SJCRH30 (cell line): ENCODE data around the gene CRYAB. TPM values are rescaled to one million over a fixed set of nuclear protein-coding genes. Genes with fewer than 3 reads are reported as not detected.

ENCODE experiments used
- DNase-seq, 2 experiments: peaks; one replicate each; pipeline ENCODE4 v3.0.0-alpha.2; 2015 to 2020
- H3K27ac ChIP-seq: fragments of 250-450 bp; sonication (Bioruptor Pico); 2 replicates; pipeline ENCODE4 v1.5.1; 2020; ENCODE audit warnings: mild to moderate bottlenecking, moderate library complexity
- H3K27me3 ChIP-seq: fragments of 250-450 bp; sonication (Bioruptor Pico); 2 replicates; pipeline ENCODE4 v1.5.1; 2020; ENCODE audit warnings: mild to moderate bottlenecking, moderate library complexity
- H3K36me3 ChIP-seq: fragments of 250-450 bp; sonication (Bioruptor Pico); 2 replicates; pipeline ENCODE4 v1.5.1; 2020; ENCODE audit warnings: mild to moderate bottlenecking, moderate library complexity
- H3K4me1 ChIP-seq: fragments of 250-450 bp; sonication (Bioruptor Pico); 2 replicates; pipeline ENCODE4 v1.5.1; 2020; ENCODE audit warnings: mild to moderate bottlenecking, moderate library complexity
- H3K4me3 ChIP-seq: fragments of 250-450 bp; sonication (Bioruptor Pico); 2 replicates; pipeline ENCODE4 v1.5.1; 2020; ENCODE audit warnings: mild to moderate bottlenecking, moderate library complexity
- H3K9me3 ChIP-seq: fragments of 250-450 bp; sonication (Bioruptor Pico); replicated peaks from 2 replicates; pipeline ENCODE4 v1.5.1; 2020; ENCODE audit warnings: mild to moderate bottlenecking, moderate library complexity
- total RNA-seq: library from RNA; depleted of rRNA; stranded (reverse); fragments of >200 nt; shearing (Covaris generic); gene quantifications from 2 replicates; pipeline ENCODE4 v1.2.3, GENCODE V29; 2014; rRNA removed

The CRYAB gene
- total RNA-seq, 1 experiment from 2014 or later, result 3.4 TPM

DNA sequence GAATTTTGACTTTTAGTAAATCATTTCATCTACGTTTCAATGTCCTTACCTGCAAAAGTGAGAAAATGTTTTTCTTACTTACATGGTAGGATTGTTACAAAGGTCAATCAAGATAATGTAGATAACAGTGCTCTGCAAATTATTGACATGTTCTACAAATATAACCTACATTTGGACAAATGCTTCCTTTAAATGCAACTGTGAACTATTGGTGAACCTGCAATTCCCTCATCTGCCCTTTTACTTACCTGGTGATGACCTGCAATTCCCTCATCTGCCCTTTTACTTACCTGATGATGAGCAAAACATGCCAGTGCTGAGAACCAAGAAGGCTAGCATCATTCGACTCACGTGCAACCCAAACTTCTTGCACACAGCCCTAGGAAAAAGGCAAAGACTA lies 51.3 kb downstream of the CRYAB start:
- Histone ChIP-seq H3K36me3 (no peaks in the 10 kb centered on the region; the same call in 1 of the 2 replicates), H3K9me3 (no peaks in the 10 kb centered on the region), H3K4me1 (no peaks in the 10 kb centered on the region)

More for the DNA sequence above, 51.3 kb downstream of the CRYAB start:
- no peak for DNase-seq
- Histone ChIP-seq H3K4me3 (no peak overlapping the region), H3K27ac (no peak overlapping the region), H3K27me3 (no peaks in the 10 kb centered on the region)

Other genes starting within 250 kb of the CRYAB start
- gene PPP2R1B, start 145.4 kb downstream of the CRYAB start, total RNA-seq, result 29.8 and 35.4 TPM in 2 replicates
- 29.7 and 31.4 TPM in 2 replicates for gene ALG9, start 40.2 kb downstream of the CRYAB start, total RNA-seq
- 0.77 and 1.2 TPM in 2 replicates for gene FDXACB1, start 32.6 kb downstream of the CRYAB start, total RNA-seq
- 23.1 and 23.9 TPM in 2 replicates for gene CFAP68, start 32.2 kb downstream of the CRYAB start, total RNA-seq
- gene HSPB2, start 964 bp upstream of the CRYAB start, total RNA-seq, result 1.0 and 1.5 TPM in 2 replicates
- gene C11orf52, start 7.1 kb upstream of the CRYAB start, total RNA-seq, result 0.53 and 1.4 TPM in 2 replicates
- 6.8 and 7.3 TPM in 2 replicates for gene DIXDC1, start 25.6 kb upstream of the CRYAB start, total RNA-seq
- gene DLAT, start 113.6 kb upstream of the CRYAB start, total RNA-seq, result 48.4 and 52.3 TPM in 2 replicates
- 0.99 and 1.4 TPM in 2 replicates for gene PIH1D2, start 162.2 kb upstream of the CRYAB start, total RNA-seq
- gene NKAPD1, start 162.5 kb upstream of the CRYAB start, total RNA-seq, result 19.5 and 22.9 TPM in 2 replicates
- 48.2 and 64.5 TPM in 2 replicates for gene TIMM8B, start 175.0 kb upstream of the CRYAB start, total RNA-seq
- gene SDHD, start 175.1 kb upstream of the CRYAB start, total RNA-seq, result 90.3 and 98.1 TPM in 2 replicates